GM19395 (cell line): ENCODE measurements around the gene DRAXIN.

Experiments used
- ATAC-seq: cut with Tn5 transposase; IDR thresholded peaks from one replicate; pipeline ENCODE4 v1.9.1; 2021; ENCODE audit warnings: mild to moderate bottlenecking, moderate library complexity; ENCODE audit not compliant: unreplicated experiment

Gene DRAXIN

GRCh38 chr1:11707621-11708276 is 16.2 kb downstream of the DRAXIN start:
- ATAC-seq = no peak

- no peak for ATAC-seq
These were observed 17.2 kb downstream of the DRAXIN start for GRCh38 chr1:11708554-11709350.

GRCh38 chr1:11711490-11711889 is 20.0 kb downstream of the DRAXIN start:
- no peak for ATAC-seq

- no peak for ATAC-seq
These were observed 20.8 kb downstream of the DRAXIN start for GRCh38 chr1:11712285-11712684.

GRCh38 chr1:11713095-11713494 is 21.6 kb downstream of the DRAXIN start:
- no peak for ATAC-seq

- no peak for ATAC-seq
These were observed 23.5 kb downstream of the DRAXIN start for GRCh38 chr1:11714831-11715575.

GRCh38 chr1:11719313-11720032 is 28.0 kb downstream of the DRAXIN start:
- ATAC-seq = peak; percentile 65

- no peak for ATAC-seq
These were observed 28.5 kb downstream of the DRAXIN start for GRCh38 chr1:11720033-11720376.

- no peak for ATAC-seq
These were observed 29.0 kb downstream of the DRAXIN start for GRCh38 chr1:11720525-11720924.

- no peak for ATAC-seq
These were observed 29.8 kb downstream of the DRAXIN start for GRCh38 chr1:11721311-11721710.

- no peak for ATAC-seq
These were observed 31.0 kb downstream of the DRAXIN start for GRCh38 chr1:11722538-11722937.

- no peak for ATAC-seq
These were observed 34.1 kb downstream of the DRAXIN start for GRCh38 chr1:11725616-11726015.

- ATAC-seq = no peak
These were observed 35.6 kb downstream of the DRAXIN start for GRCh38 chr1:11727119-11727518.

- no peak for ATAC-seq
These were observed 36.8 kb downstream of the DRAXIN start for GRCh38 chr1:11728126-11728806.

- ATAC-seq = no peak
These were observed 37.6 kb downstream of the DRAXIN start for GRCh38 chr1:11729155-11729497.

- ATAC-seq = no peak
These were observed 38.3 kb downstream of the DRAXIN start for GRCh38 chr1:11729498-11730428.

- ATAC-seq = peak; percentile 57
These were observed 39.0 kb downstream of the DRAXIN start for GRCh38 chr1:11730429-11730891.

GRCh38 chr1:11731691-11732283 is 40.3 kb downstream of the DRAXIN start:
- no peak for ATAC-seq

- no peak for ATAC-seq
These were observed 41.8 kb downstream of the DRAXIN start for GRCh38 chr1:11733306-11733705.
